GM12878 (cell line): Measurements from ENCODE around the gene TUBA4B. TPM values are rescaled to one million over a fixed set of nuclear protein-coding genes. Genes with fewer than 3 reads are reported as not detected.

Experiments
- ATAC-seq: fragments of 200-7000 bp; cut with Tn5 transposase; 3 replicates; pipeline ENCODE4 v1.9.1; 2020; ENCODE audit warnings: mild to moderate bottlenecking, moderate library complexity
- BruUV-seq: library from RNA; stranded (reverse); fragments of 400-500 nt; replicated peaks from 2 replicates; lab custom pipeline; 2021; lab: Mats Ljungman, UMichigan
- CTCF ChIA-PET: fragments of 300-600 bp; sonication (Branson Sonifier 250); formaldehyde crosslinking; extraction: SDS; loops from one replicate; lab custom pipeline; 2021; ENCODE audit warnings: inconsistent platforms; lab: Yijun Ruan, JAX
- POLR2A ChIA-PET: fragments of 350-600 bp; formaldehyde crosslinking; extraction: SDS; loops from one replicate; lab custom pipeline; 2021; ENCODE audit warnings: inconsistent platforms; lab: Charles Lee
- RAD21 ChIA-PET: fragments of 300-600 bp; sonication (Branson Sonifier 250); formaldehyde crosslinking; loops from one replicate; lab custom pipeline; 2023; ENCODE audit warnings: antibody characterized with exemption; ENCODE audit not compliant: unreplicated experiment; lab: Charles Lee
- SMC1A ChIA-PET: fragments of 300-600 bp; sonication (Branson Sonifier 250); formaldehyde crosslinking; loops from one replicate; lab custom pipeline; 2023; ENCODE audit not compliant: unreplicated experiment, uncharacterized antibody; lab: Charles Lee
- DNase-seq: peaks from one replicate; pipeline ENCODE4 v3.0.0-alpha.2; 2011; ENCODE audit warnings: low read depth, low spot score
- FAIRE-seq: peaks from 3 replicates; lab custom pipeline; 2011; peaks lifted over from hg19 to GRCh38; lab: Jason Lieb, UNC
- H2AFZ ChIP-seq: 2 replicates; pipeline ENCODE4 v1.6.0; 2011; ENCODE audit warnings: low read depth, low read length, control low read depth; ENCODE audit not compliant: control insufficient read depth
- H3K27ac ChIP-seq: 2 replicates; pipeline ENCODE4 v1.5.1; 2011; ENCODE audit warnings: control low read depth; ENCODE audit not compliant: control insufficient read depth, insufficient read depth
- H3K27me3 ChIP-seq, 2 experiments: replicated peaks in 1 of 2; 2 replicates each; pipeline versions ENCODE4 v1.6.0 to v1.6.1; 2011; ENCODE audit warnings: low read length in 1 of 2; ENCODE audit not compliant: control insufficient read depth in 2 of 2, insufficient read depth in 2 of 2
- H3K36me3 ChIP-seq, 2 experiments: 2 replicates each; pipeline ENCODE4 v1.5.1; 2011; ENCODE audit warnings: low read length in 1 of 2; ENCODE audit not compliant: control insufficient read depth in 2 of 2, insufficient read depth in 2 of 2
- H3K4me1 ChIP-seq: 2 replicates; pipeline ENCODE4 v1.6.1; 2011; ENCODE audit warnings: mild to moderate bottlenecking, low read length, moderate library complexity, mixed read lengths; ENCODE audit not compliant: control insufficient read depth, insufficient read depth
- H3K4me2 ChIP-seq: 2 replicates; pipeline ENCODE4 v1.6.0; 2011; ENCODE audit warnings: control low read depth; ENCODE audit not compliant: control insufficient read depth, insufficient read depth
- H3K4me3 ChIP-seq: fragments of 200-600 bp; sonication (generic); 2 replicates; pipeline ENCODE4 v1.5.1; 2016
- H3K79me2 ChIP-seq: 2 replicates; pipeline ENCODE4 v1.6.0; 2011; ENCODE audit warnings: low read length; ENCODE audit not compliant: control insufficient read depth, insufficient read depth
- H3K9ac ChIP-seq: 2 replicates; pipeline ENCODE4 v1.8.0; 2011; ENCODE audit warnings: low read length, control low read depth, mixed read lengths; ENCODE audit not compliant: control insufficient read depth, insufficient read depth
- H3K9me3 ChIP-seq: replicated peaks from 3 replicates; pipeline ENCODE4 v1.5.1; 2011; ENCODE audit warnings: mild to moderate bottlenecking, low read length; ENCODE audit not compliant: control insufficient read depth, insufficient read depth
- H4K20me1 ChIP-seq: 2 replicates; pipeline ENCODE4 v1.6.0; 2011; ENCODE audit not compliant: control insufficient read depth, insufficient read depth
- CBX3 ChIP-seq: fragments of 200-600 bp; sonication (generic); IDR thresholded peaks from 2 replicates; pipeline ENCODE4 v1.6.1; 2016; ENCODE audit warnings: low read depth, borderline replicate concordance
- CEBPB ChIP-seq, 2 experiments: fragments of 150-350 bp in 1 of 2; IDR thresholded peaks; 2 replicates each; pipeline ENCODE4 v1.6.1; 2012 to 2014; ENCODE audit warnings: low read depth in 2 of 2, low read length in 2 of 2, borderline replicate concordance in 1 of 2, inconsistent platforms in 1 of 2
- CREB1 ChIP-seq: IDR thresholded peaks from 2 replicates; pipeline ENCODE4 v1.6.1; 2012; ENCODE audit warnings: low read depth, mild to moderate bottlenecking, inconsistent platforms
- EZH2 ChIP-seq: IDR thresholded peaks from 2 replicates; pipeline ENCODE4 v1.6.1; 2012; ENCODE audit warnings: low read depth, mild to moderate bottlenecking, control low read depth, inconsistent platforms, low read length, borderline replicate concordance; ENCODE audit not compliant: control insufficient read depth
- WGBS: methylation state at CpG from one replicate; pipeline ENCODE4 v1.1.6; 2016; ENCODE audit warnings: low lambda C conversion rate; ENCODE audit not compliant: insufficient replicate concordance, insufficient coverage; ENCODE audit errors: missing lambda C conversion rate; 5-methylcytosine and 5-hydroxymethylcytosine counted together
- in situ Hi-C: fragments of 300-500 bp; cut with MboI; formaldehyde crosslinking; loops from 9 replicates; pipeline ENCODE4 v1.14.3; 2018; ENCODE audit warnings: mixed read lengths
- intact Hi-C: fragments of 100-400 bp; cut with micrococcal nuclease; formaldehyde crosslinking; loops from one replicate; pipeline ENCODE4 v1.14.2; 2022; ENCODE audit not compliant: unreplicated experiment
- polyA plus RNA-seq, 11 experiments: library from polyadenylated mRNA; depleted of rRNA in 4 of 11; unstranded in 6 of 11; stranded (reverse) in 5 of 11; fragments of >200 nt; fragmentation: Nextera tagmentation in 4 of 11; fragmentation: Illumina TruSeq in 1 of 11; extraction: Ambion mirVana in 4 of 11; extraction: Trizol in 1 of 11; gene quantifications; 1 replicate in 1 of 11; 2 replicates in 10 of 11; pipeline versions ENCODE4 v1.2.1 to v1.2.3, GENCODE V29; 2011 to 2016; ENCODE audit warnings: inconsistent platforms in 2 of 11, missing spikeins in 2 of 11, low read depth in 1 of 11
- total RNA-seq, 4 experiments: library from RNA; depleted of rRNA in 3 of 4; stranded (reverse); fragments of >200 nt in 3 of 4; fragmentation: Illumina TruSeq in 1 of 4; extraction: Trizol in 1 of 4; gene quantifications; 2 replicates each; pipeline versions ENCODE4 v1.2.1 to v1.2.3, GENCODE V29; 2013 to 2021
- TF ChIP-seq, protein P1 (sequence below): IDR thresholded peaks from 2 replicates; pipeline ENCODE4 v1.6.1; 2011; ENCODE audit warnings: mild to moderate bottlenecking, low read depth, low read length, moderate library complexity; ENCODE audit not compliant: insufficient replicate concordance
- TF ChIP-seq, protein P2 (sequence below): fragments of 450-650 bp; IDR thresholded peaks from 2 replicates; pipeline ENCODE4 v1.6.1; 2018; ENCODE audit warnings: borderline replicate concordance, mild to moderate bottlenecking; ENCODE audit not compliant: partially characterized antibody

TUBA4B gene
- total and polyA plus RNA-seq, 10 of the 15 experiments (the other 5 are each of a cell fraction or from before 2014, with no cell fraction given): 0.07 TPM; not detected in 9

DNA sequence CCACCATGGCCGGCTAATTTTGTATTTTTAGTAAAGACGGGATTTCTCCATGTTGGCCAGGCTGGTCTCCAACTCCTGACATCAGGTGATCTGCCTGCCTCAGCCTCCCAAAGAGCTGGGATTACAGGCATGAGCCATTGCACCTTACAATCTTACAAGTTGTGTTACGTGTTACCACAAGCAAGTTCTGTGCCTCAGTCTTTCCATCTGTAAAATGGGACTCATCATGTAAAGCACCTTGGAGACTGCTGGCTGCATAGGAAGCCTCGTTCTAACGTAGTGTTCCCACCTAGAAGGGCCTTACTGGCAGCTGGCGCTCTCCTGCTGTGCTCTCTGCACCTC, 36.1 kb downstream of the TUBA4B start (continued):
- TF ChIP-seq, protein P1, sequence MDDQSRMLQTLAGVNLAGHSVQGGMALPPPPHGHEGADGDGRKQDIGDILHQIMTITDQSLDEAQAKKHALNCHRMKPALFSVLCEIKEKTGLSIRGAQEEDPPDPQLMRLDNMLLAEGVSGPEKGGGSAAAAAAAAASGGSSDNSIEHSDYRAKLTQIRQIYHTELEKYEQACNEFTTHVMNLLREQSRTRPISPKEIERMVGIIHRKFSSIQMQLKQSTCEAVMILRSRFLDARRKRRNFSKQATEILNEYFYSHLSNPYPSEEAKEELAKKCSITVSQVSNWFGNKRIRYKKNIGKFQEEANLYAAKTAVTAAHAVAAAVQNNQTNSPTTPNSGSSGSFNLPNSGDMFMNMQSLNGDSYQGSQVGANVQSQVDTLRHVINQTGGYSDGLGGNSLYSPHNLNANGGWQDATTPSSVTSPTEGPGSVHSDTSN: no peak
- TF ChIP-seq CEBPB (IDR thresholded peaks at IDR 0.05; ENCODE audit: borderline replicate concordance in 1 of 2, low read depth in 2 of 2, low read length in 2 of 2) (no peak), CBX3 (no peak)

DNA sequence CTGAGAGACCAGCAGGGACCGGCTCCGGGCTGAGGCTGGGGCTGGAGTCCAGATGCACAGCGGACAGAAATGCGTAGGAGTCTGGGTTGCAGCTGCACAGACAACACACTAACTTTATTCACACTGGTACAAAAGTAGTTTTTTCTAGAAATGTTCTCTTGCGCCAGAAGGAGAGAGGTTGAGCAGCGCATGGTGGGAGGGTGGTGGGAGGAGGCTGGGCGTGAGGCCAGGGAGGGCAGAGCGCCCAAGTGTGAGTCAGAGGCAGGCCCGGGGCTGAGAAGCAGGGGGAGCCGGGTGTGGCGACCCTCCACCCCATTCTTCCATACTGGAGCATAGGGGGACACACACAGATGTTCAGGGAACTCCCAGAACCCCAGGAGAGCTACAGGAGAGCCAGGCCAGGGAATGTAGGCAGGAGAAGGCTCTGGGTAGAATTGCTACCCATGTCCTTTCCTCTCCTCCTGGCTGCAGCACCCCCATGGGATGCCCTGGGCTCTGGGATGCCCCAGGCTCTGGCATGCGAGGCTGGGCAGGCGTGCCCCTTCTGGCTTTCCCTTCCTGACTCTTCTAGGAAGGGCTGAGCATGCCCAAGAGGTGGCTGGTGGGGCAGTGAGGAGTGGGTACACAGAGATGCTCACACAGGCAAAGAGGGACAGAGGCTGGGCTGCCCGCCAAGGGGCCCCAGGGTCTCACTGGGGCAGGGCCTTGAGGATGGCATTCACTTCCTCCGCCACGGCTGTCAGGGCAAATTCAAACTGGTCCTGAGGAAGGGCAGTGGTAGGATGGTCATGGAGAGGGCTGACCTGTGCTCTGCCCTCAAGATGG, 36.7 kb downstream of the TUBA4B start:
- in situ Hi-C loops: no loop called here
- H4K20me1 ChIP-seq: no peaks in the 10 kb centered on the region
- no TSS peak for BruUV-seq
- no peak overlapping the region for H3K4me2 ChIP-seq
- TF ChIP-seq CREB1: no peak
- TF ChIP-seq EZH2: no peak
- TF ChIP-seq, protein P2, sequence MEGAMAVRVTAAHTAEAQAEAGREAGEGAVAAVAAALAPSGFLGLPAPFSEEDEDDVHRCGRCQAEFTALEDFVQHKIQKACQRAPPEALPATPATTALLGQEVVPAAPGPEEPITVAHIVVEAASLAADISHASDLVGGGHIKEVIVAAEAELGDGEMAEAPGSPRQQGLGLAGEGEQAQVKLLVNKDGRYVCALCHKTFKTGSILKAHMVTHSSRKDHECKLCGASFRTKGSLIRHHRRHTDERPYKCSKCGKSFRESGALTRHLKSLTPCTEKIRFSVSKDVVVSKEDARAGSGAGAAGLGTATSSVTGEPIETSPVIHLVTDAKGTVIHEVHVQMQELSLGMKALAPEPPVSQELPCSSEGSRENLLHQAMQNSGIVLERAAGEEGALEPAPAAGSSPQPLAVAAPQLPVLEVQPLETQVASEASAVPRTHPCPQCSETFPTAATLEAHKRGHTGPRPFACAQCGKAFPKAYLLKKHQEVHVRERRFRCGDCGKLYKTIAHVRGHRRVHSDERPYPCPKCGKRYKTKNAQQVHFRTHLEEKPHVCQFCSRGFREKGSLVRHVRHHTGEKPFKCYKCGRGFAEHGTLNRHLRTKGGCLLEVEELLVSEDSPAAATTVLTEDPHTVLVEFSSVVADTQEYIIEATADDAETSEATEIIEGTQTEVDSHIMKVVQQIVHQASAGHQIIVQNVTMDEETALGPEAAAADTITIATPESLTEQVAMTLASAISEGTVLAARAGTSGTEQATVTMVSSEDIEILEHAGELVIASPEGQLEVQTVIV: no peak
- no peak overlapping the region for H3K9ac ChIP-seq
- ChIA-PET SMC1A (interaction anchor here (6.0 kb wide), 1 partner anchor 10 kb away, joined by 96 read pairs; the partner anchor contains the start of gene DNAJB2), CTCF (interaction anchor here (1.1 to 6.7 kb wide), 3 partner anchors 11 to 119 kb away, joined by 3 to 257 read pairs (median 4); partner anchors contain the start of gene DNAJB2), POLR2A (no interaction called here), RAD21 (interaction anchor here (6.5 kb wide), 1 partner anchor 11 kb away, joined by 78 read pairs; the partner anchor contains the start of gene DNAJB2)
- H3K9me3 ChIP-seq: no peaks in the 10 kb centered on the region
- no peak overlapping the region for H2AFZ ChIP-seq
- no peak for DNase-seq
- WGBS: 47% methylated on average over 16 of the region's 16 CpGs
- intact Hi-C loops: no loop called here
- H3K4me3 ChIP-seq: no peak overlapping the region
- ATAC-seq: no peak
- no peak overlapping the region for H3K27ac ChIP-seq
- peaks cover 0 to 3% of the 10 kb centered on the region in 2 experiments; a peak in 2 of 4 replicates for H3K27me3 ChIP-seq
- H3K79me2 ChIP-seq: no peaks in the 10 kb centered on the region
- peaks cover 3% of the 10 kb centered on the region for H3K4me1 ChIP-seq
- H3K36me3 ChIP-seq: no peaks in the 10 kb centered on the region
- FAIRE-seq: no peak
